Breast epithelium (tissue), 4 donors: ENCODE results near the gene MAPKAPK3. TPM values are rescaled to one million over a fixed set of nuclear protein-coding genes. Genes with fewer than 3 reads are reported as not detected.
"Not testable (repeated sequence)": the region's sequence is repeated elsewhere in the genome, so short reads cannot be mapped to it uniquely, and the experiment has no call there.

Experiments used
- DNase-seq, 2 donors: peaks; one replicate each; pipeline ENCODE4 v3.0.0-alpha.2; 2019; ENCODE audit warnings: low spot score in 2 of 2
- H3K27ac ChIP-seq, 2 donors: fragments of 200-600 bp; sonication (generic) in 1 of 2; one replicate each; pipeline ENCODE4 v1.5.1; 2016 to 2019; ENCODE audit warnings: mild to moderate bottlenecking in 1 of 2
- H3K27me3 ChIP-seq, 2 donors: fragments of 200-600 bp; sonication (generic) in 1 of 2; one replicate each; pipeline versions ENCODE4 v1.5.1 to v1.6.0; 2017 to 2019; ENCODE audit warnings: control low read depth in 1 of 2, mild to moderate bottlenecking in 1 of 2
- H3K36me3 ChIP-seq: fragments of 200-600 bp; one replicate; pipeline ENCODE4 v1.5.1; 2019
- H3K4me1 ChIP-seq, 2 donors: fragments of 200-600 bp; sonication (generic); one replicate each; pipeline ENCODE4 v1.5.1; 2016 to 2019; ENCODE audit warnings: control low read depth in 1 of 2
- H3K4me3 ChIP-seq, 3 donors: fragments of 200-600 bp; sonication (generic); 1 replicate in 2 of 3; 2 replicates in 1 of 3; pipeline ENCODE4 v1.5.1; 2016 to 2019; ENCODE audit warnings: mild to moderate bottlenecking in 3 of 3, moderate library complexity in 2 of 3
- H3K9me3 ChIP-seq, 2 donors: fragments of 200-600 bp; sonication (generic) in 1 of 2; one replicate each; pipeline ENCODE4 v1.5.1; 2016 to 2019; ENCODE audit warnings: control low read depth in 1 of 2
- CTCF ChIP-seq, 3 donors: fragments of 450-650 bp; IDR thresholded peaks; one replicate each; pipeline ENCODE4 v1.5.1; 2016 to 2017; ENCODE audit warnings: antibody characterized with exemption in 3 of 3, mild to moderate bottlenecking in 3 of 3, moderate library complexity in 3 of 3
- POLR2A ChIP-seq: fragments of 450-650 bp; IDR thresholded peaks from one replicate; pipeline ENCODE4 v1.6.1; 2016; ENCODE audit warnings: antibody characterized with exemption, mild to moderate bottlenecking, moderate library complexity
- POLR2AphosphoS5 ChIP-seq, 3 donors: sonication (generic); formaldehyde crosslinking; IDR thresholded peaks; one replicate each; pipeline ENCODE4 v1.6.1; 2017; ENCODE audit warnings: antibody characterized with exemption in 3 of 3
- intact Hi-C: fragments of 100-400 bp; cut with DNase I; formaldehyde crosslinking; loops from one replicate; pipeline ENCODE4 v1.15.1; 2023; ENCODE audit warnings: low total_unique reads
- total RNA-seq, 3 donors: library from RNA; depleted of rRNA; stranded (reverse); fragments of >200 nt; gene quantifications; one replicate each; pipeline ENCODE4 v1.1.0, GENCODE V29; 2016

The MAPKAPK3 gene
- total RNA-seq, 3 donors from 2014 or later = 30.4 to 38.4 (median 30.8) TPM

GRCh38 chr3:50658831-50659230 lies 41.9 kb downstream of the MAPKAPK3 start:
- TF ChIP-seq POLR2AphosphoS5 (IDR thresholded peaks at IDR 0.05) (no peak), POLR2A (no peak), CTCF (IDR thresholded peaks at IDR 0.05) (no peak)
- H3K4me1 ChIP-seq = no peaks in the 10 kb centered on the region
- no peaks in the 10 kb centered on the region for H3K36me3 ChIP-seq
- H3K27me3 ChIP-seq = no peaks in the 10 kb centered on the region
- intact Hi-C loops = no loop called here
- no peak overlapping the region for H3K4me3 ChIP-seq
- no peaks in the 10 kb centered on the region for H3K9me3 ChIP-seq
- DNase-seq = no peak
- H3K27ac ChIP-seq = no peak overlapping the region

DNA sequence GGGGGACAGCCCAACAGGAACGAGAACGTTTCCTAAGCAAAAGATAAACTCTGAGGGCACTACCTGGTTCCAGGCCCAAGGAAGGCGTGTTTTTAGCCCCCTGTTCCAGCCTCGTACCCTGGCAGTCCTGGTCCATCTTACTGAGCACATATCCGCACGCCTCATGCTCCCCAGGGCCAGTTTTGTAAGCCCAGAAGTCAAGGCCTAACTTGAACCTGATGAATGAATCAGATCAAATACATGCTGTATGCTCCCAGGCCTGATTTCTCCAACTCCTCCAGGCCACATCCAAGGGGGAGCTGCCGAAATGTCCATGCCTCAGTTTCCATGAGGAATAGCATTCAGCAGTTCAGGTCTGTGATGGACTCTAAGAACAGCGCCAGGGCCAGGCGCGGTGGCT lies 43.4 kb downstream of the MAPKAPK3 start:
- intact Hi-C loops = no loop called here
- no peaks in the 10 kb centered on the region for H3K36me3 ChIP-seq
- H3K27me3 ChIP-seq = no peaks in the 10 kb centered on the region
- H3K4me3 ChIP-seq = no peak overlapping the region
- H3K9me3 ChIP-seq = no peaks in the 10 kb centered on the region
- no peak overlapping the region for H3K27ac ChIP-seq
- no peaks in the 10 kb centered on the region for H3K4me1 ChIP-seq
- no peak for DNase-seq
- TF ChIP-seq CTCF (IDR thresholded peaks at IDR 0.05) (no peak), POLR2A (no peak), POLR2AphosphoS5 (IDR thresholded peaks at IDR 0.05) (no peak)

GRCh38 chr3:50661321-50661837 lies 44.4 kb downstream of the MAPKAPK3 start:
- TF ChIP-seq POLR2AphosphoS5 (IDR thresholded peaks at IDR 0.05) = no peak
- no peak for TF ChIP-seq POLR2A
- TF ChIP-seq CTCF (IDR thresholded peaks at IDR 0.05) = no peak
- no peaks in the 10 kb centered on the region for H3K27me3 ChIP-seq
- H3K27ac ChIP-seq = no peak overlapping the region
- no peaks in the 10 kb centered on the region for H3K9me3 ChIP-seq
- DNase-seq = peak in 1 of 2 donors; percentile 28
- no peak overlapping the region for H3K4me3 ChIP-seq
- H3K36me3 ChIP-seq = no peaks in the 10 kb centered on the region
- no peaks in the 10 kb centered on the region for H3K4me1 ChIP-seq
- intact Hi-C loops = no loop called here

DNA sequence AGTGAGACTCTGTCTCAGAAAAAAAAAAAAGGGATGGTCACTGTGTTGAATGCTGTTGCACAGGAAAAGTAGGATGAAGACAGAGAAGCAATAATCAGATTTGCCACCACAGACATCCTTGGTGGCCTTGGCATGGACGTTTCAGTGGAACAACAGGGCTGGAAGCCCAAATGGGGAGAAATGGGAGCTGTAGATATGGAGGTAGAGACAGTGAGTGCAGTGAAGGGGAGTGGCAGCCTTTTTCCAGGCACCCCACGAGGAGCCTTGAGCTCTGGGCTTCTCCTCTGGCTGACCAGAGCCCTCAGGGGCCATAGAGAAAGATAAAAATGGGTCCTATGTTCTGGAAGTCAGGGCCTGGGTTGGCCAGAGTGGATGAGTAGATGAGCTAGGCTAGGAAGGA lies 45.5 kb downstream of the MAPKAPK3 start:
- no peaks in the 10 kb centered on the region for H3K36me3 ChIP-seq
- no peaks in the 10 kb centered on the region for H3K27me3 ChIP-seq
- no peaks in the 10 kb centered on the region for H3K9me3 ChIP-seq
- no peak overlapping the region for H3K4me3 ChIP-seq
- DNase-seq = peak in 1 of 2 donors; percentile 10
- H3K4me1 ChIP-seq = no peaks in the 10 kb centered on the region
- intact Hi-C loops = no loop called here
- TF ChIP-seq POLR2AphosphoS5 (IDR thresholded peaks at IDR 0.05) (no peak), POLR2A (no peak)
- H3K27ac ChIP-seq = no peak overlapping the region

GRCh38 chr3:50665081-50665840 lies 48.3 kb downstream of the MAPKAPK3 start:
- TF ChIP-seq POLR2A (no peak), POLR2AphosphoS5 (IDR thresholded peaks at IDR 0.05) (no peak), CTCF (IDR thresholded peaks at IDR 0.05) (no peak)
- H3K27me3 ChIP-seq = no peaks in the 10 kb centered on the region
- DNase-seq = peak in 1 of 2 donors; percentile 3
- no peaks in the 10 kb centered on the region for H3K4me1 ChIP-seq
- intact Hi-C loops = no loop called here
- H3K27ac ChIP-seq = no peak overlapping the region
- no peak overlapping the region for H3K4me3 ChIP-seq
- no peaks in the 10 kb centered on the region for H3K9me3 ChIP-seq
- H3K36me3 ChIP-seq = no peaks in the 10 kb centered on the region

DNA sequence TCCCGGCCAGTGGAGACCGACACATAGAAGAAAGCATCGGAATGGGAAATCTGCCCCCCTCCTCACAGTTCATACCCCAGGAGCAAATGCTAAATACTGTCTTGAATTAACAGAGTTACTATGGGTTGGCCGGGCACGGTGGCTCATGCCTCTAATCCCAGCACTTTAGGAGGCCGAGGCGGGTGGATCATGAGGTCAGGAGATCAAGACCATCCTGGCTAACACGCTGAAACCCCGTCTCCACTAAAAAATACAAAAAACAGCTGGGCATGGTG lies 48.8 kb downstream of the MAPKAPK3 start:
- not testable (repeated sequence) for H3K27me3 ChIP-seq, H3K36me3 ChIP-seq, H3K9me3 ChIP-seq, H3K4me1 ChIP-seq, H3K4me3 ChIP-seq, H3K27ac ChIP-seq, DNase-seq
- intact Hi-C loops = loop anchor here (2.0 kb wide), 1 partner anchor 25 kb away; no protein-coding TSS in a partner anchor
